Uterus (tissue), 4 donors: ENCODE results near the gene LGALS14. TPM values are rescaled to one million over a fixed set of nuclear protein-coding genes. Genes with fewer than 3 reads are reported as not detected.
"Not testable (repeated sequence)": the region's sequence is repeated elsewhere in the genome, so short reads cannot be mapped to it uniquely, and the experiment has no call there.

ENCODE experiments used
- DNase-seq, 2 donors: peaks; one replicate each; pipeline ENCODE4 v3.0.0-alpha.2; 2019 to 2020
- H3K27ac ChIP-seq, 2 donors: fragments of 200-600 bp; sonication (generic); 1 replicate in 1 of 2; 2 replicates in 1 of 2; pipeline ENCODE4 v1.5.1; 2016 to 2018
- H3K27me3 ChIP-seq, 2 donors: fragments of 200-600 bp; sonication (generic); one replicate each; pipeline ENCODE4 v1.5.1; 2018 to 2019; ENCODE audit warnings: control low read depth in 1 of 2
- H3K36me3 ChIP-seq, 2 donors: fragments of 200-600 bp; sonication (generic); one replicate each; pipeline ENCODE4 v1.5.1; 2019; ENCODE audit warnings: control low read depth in 1 of 2
- H3K4me1 ChIP-seq, 2 donors: fragments of 200-600 bp; sonication (generic); one replicate each; pipeline ENCODE4 v1.5.1; 2018 to 2019; ENCODE audit warnings: control low read depth in 1 of 2
- H3K4me3 ChIP-seq, 2 donors: fragments of 200-600 bp; sonication (generic); 1 replicate in 1 of 2; 2 replicates in 1 of 2; pipeline ENCODE4 v1.5.1; 2018 to 2019; ENCODE audit warnings: mild to moderate bottlenecking in 1 of 2
- H3K9me3 ChIP-seq, 2 donors: fragments of 200-600 bp; sonication (generic); one replicate each; pipeline ENCODE4 v1.5.1; 2019; ENCODE audit warnings: control low read depth in 1 of 2
- CTCF ChIP-seq, 4 experiments: fragments of 200-600 bp in 2 of 4; fragments of 450-650 bp in 2 of 4; sonication (generic) in 2 of 4; IDR thresholded peaks; one replicate each; pipeline ENCODE4 v1.5.1; 2016 to 2019; ENCODE audit warnings: antibody characterized with exemption in 4 of 4, mild to moderate bottlenecking in 2 of 4, moderate library complexity in 1 of 4
- POLR2A ChIP-seq, 2 donors: fragments of 450-650 bp; IDR thresholded peaks; one replicate each; pipeline ENCODE4 v1.6.1; 2016; ENCODE audit warnings: antibody characterized with exemption in 2 of 2, mild to moderate bottlenecking in 1 of 2, moderate library complexity in 1 of 2
- intact Hi-C: fragments of 100-400 bp; cut with DNase I; formaldehyde crosslinking; loops from one replicate; pipeline ENCODE4 v1.15.1; 2023; ENCODE audit warnings: low total_unique reads
- total RNA-seq, 4 donors: library from RNA; depleted of rRNA in 3 of 4; stranded (reverse); fragments of >200 nt in 3 of 4; gene quantifications; one replicate each; pipeline versions ENCODE4 v1.1.0 to v1.2.4, GENCODE V29; 2014 to 2023
- donor health status: DM: yes; HTN: yes; CAD: no.

Gene LGALS14
- total RNA-seq, 4 donors from 2014 or later: not detected

GRCh38 chr19:39709026-39709872, 5.0 kb downstream of the LGALS14 start:
- intact Hi-C loops: no loop called here
- no peak for DNase-seq
- Histone ChIP-seq H3K4me1 (no peaks in the 10 kb centered on the region), H3K36me3 (no peaks in the 10 kb centered on the region), H3K9me3 (no peaks in the 10 kb centered on the region), H3K27me3 (no peaks in the 10 kb centered on the region), H3K27ac (no peak overlapping the region), H3K4me3 (no peak overlapping the region)
- no peak for TF ChIP-seq POLR2A (IDR thresholded peaks at IDR 0.05)
- no peak for TF ChIP-seq CTCF (IDR thresholded peaks at IDR 0.05)

GRCh38 chr19:39710333-39710890, 6.1 kb downstream of the LGALS14 start:
- Histone ChIP-seq H3K36me3 (no peaks in the 10 kb centered on the region), H3K27ac (no peak overlapping the region), H3K4me1 (no peaks in the 10 kb centered on the region), H3K9me3 (no peaks in the 10 kb centered on the region), H3K4me3 (no peak overlapping the region), H3K27me3 (no peaks in the 10 kb centered on the region)
- no peak for DNase-seq
- no peak for TF ChIP-seq CTCF (IDR thresholded peaks at IDR 0.05)
- no peak for TF ChIP-seq POLR2A (IDR thresholded peaks at IDR 0.05)
- intact Hi-C loops: no loop called here

GRCh38 chr19:39720144-39720543, 15.9 kb downstream of the LGALS14 start:
- intact Hi-C loops, H3K36me3 ChIP-seq, H3K27ac ChIP-seq, H3K4me3 ChIP-seq, H3K4me1 ChIP-seq, H3K9me3 ChIP-seq, H3K27me3 ChIP-seq, DNase-seq: not testable (repeated sequence)

- Histone ChIP-seq H3K36me3 (no peaks in the 10 kb centered on the region), H3K4me1 (no peaks in the 10 kb centered on the region), H3K9me3 (no peaks in the 10 kb centered on the region), H3K27ac (no peak overlapping the region), H3K27me3 (no peaks in the 10 kb centered on the region), H3K4me3 (no peak overlapping the region)
- DNase-seq: no peak
- no peak for TF ChIP-seq POLR2A (IDR thresholded peaks at IDR 0.05)
- TF ChIP-seq CTCF (IDR thresholded peaks at IDR 0.05): no peak
- intact Hi-C loops: no loop called here
Observed at GRCh38 chr19:39725995-39726394, 21.7 kb downstream of the LGALS14 start.

- no peaks in the 10 kb centered on the region for H3K4me1 ChIP-seq
- TF ChIP-seq CTCF (IDR thresholded peaks at IDR 0.05) (no peak), POLR2A (IDR thresholded peaks at IDR 0.05) (no peak)
- DNase-seq: no peak
- H3K9me3 ChIP-seq: no peaks in the 10 kb centered on the region
- intact Hi-C loops: no loop called here
- no peaks in the 10 kb centered on the region for H3K27me3 ChIP-seq
- no peak overlapping the region for H3K27ac ChIP-seq
- no peak overlapping the region for H3K4me3 ChIP-seq
- no peaks in the 10 kb centered on the region for H3K36me3 ChIP-seq
Observed at GRCh38 chr19:39727070-39727800, 23.0 kb downstream of the LGALS14 start.
